CD4-positive, alpha-beta memory T cell (primary cell): Measurements from ENCODE around the gene CDY2A. TPM values are rescaled to one million over a fixed set of nuclear protein-coding genes. Genes with fewer than 3 reads are reported as not detected.
"Not testable (repeated sequence)": the region's sequence is repeated elsewhere in the genome, so short reads cannot be mapped to it uniquely, and the experiment has no call there.

Experiments
- CTCF ChIA-PET: fragments of 350-600 bp; sonication (Branson Sonifier 250); formaldehyde crosslinking; loops from one replicate; lab custom pipeline; 2021; ENCODE audit warnings: inconsistent platforms; ENCODE audit not compliant: partially characterized antibody; lab: Charles Lee
- POLR2A ChIA-PET: fragments of 350-600 bp; sonication (Branson Sonifier 250); formaldehyde crosslinking; loops from one replicate; lab custom pipeline; 2021; ENCODE audit not compliant: partially characterized antibody; lab: Charles Lee
- DNase-seq, 5 donors: peaks; one replicate each; pipeline versions ENCODE4 v3.0.0 to v3.0.0-alpha.2; 2020 to 2022; ENCODE audit warnings: mixed read lengths in 1 of 5
- H3K27ac ChIP-seq: one replicate; pipeline ENCODE4 v1.7.0; 2013; ENCODE audit warnings: low read depth, low read length
- H3K27me3 ChIP-seq: 2 replicates; pipeline ENCODE4 v1.7.0; 2013; ENCODE audit warnings: mild to moderate bottlenecking, low read length, moderate library complexity; ENCODE audit not compliant: insufficient read depth
- H3K36me3 ChIP-seq: 2 replicates; pipeline ENCODE4 v1.7.0; 2013; ENCODE audit warnings: mild to moderate bottlenecking, low read length, moderate library complexity; ENCODE audit not compliant: insufficient read depth
- H3K4me1 ChIP-seq: 2 replicates; pipeline ENCODE4 v1.7.0; 2013; ENCODE audit warnings: mild to moderate bottlenecking, low read length, moderate library complexity; ENCODE audit not compliant: insufficient read depth
- H3K4me3 ChIP-seq, 2 donors: one replicate each; pipeline ENCODE4 v1.7.0; 2013; ENCODE audit warnings: low read length in 2 of 2, mild to moderate bottlenecking in 1 of 2
- H3K9me3 ChIP-seq, 2 donors: one replicate each; pipeline ENCODE4 v1.7.0; 2013; ENCODE audit warnings: low read length in 2 of 2, control low read depth in 1 of 2; ENCODE audit not compliant: control insufficient read depth in 1 of 2
- H3K27ac Mint-ChIP-seq, 7 donors: one replicate each; pipeline ENCODE4 v1.8.0; 2020 to 2021; ENCODE audit warnings: mixed read lengths in 7 of 7, mild to moderate bottlenecking in 6 of 7, inconsistent platforms in 3 of 7, moderate library complexity in 3 of 7
- H3K27me3 Mint-ChIP-seq, 2 donors: one replicate each; pipeline ENCODE4 v1.8.0; 2020 to 2021; ENCODE audit warnings: mixed read lengths in 2 of 2
- H3K36me3 Mint-ChIP-seq, 2 donors: one replicate each; pipeline ENCODE4 v1.8.0; 2020 to 2021; ENCODE audit warnings: mixed read lengths in 2 of 2, inconsistent platforms in 1 of 2, mild to moderate bottlenecking in 1 of 2
- H3K4me1 Mint-ChIP-seq, 4 donors: one replicate each; pipeline ENCODE4 v1.8.0; 2020 to 2021; ENCODE audit warnings: mixed read lengths in 4 of 4, mild to moderate bottlenecking in 1 of 4
- H3K4me3 Mint-ChIP-seq, 8 donors: one replicate each; pipeline ENCODE4 v1.8.0; 2020 to 2021; ENCODE audit warnings: mixed read lengths in 8 of 8, mild to moderate bottlenecking in 7 of 8, moderate library complexity in 6 of 8, inconsistent platforms in 3 of 8
- H3K9me3 Mint-ChIP-seq, 8 donors: one replicate each; pipeline ENCODE4 v1.8.0; 2020 to 2021; ENCODE audit warnings: mixed read lengths in 8 of 8, mild to moderate bottlenecking in 5 of 8, inconsistent platforms in 3 of 8, moderate library complexity in 1 of 8
- intact Hi-C: fragments of 100-400 bp; cut with micrococcal nuclease; formaldehyde crosslinking; loops from one replicate; pipeline ENCODE4 v1.15.1; 2023
- polyA plus RNA-seq, 2 donors: library from polyadenylated mRNA; unstranded; fragments of 300-500 nt; fragmentation: Illumina TruSeq; gene quantifications; one replicate each; pipeline ENCODE4 v1.2.3, GENCODE V29; 2021
- total RNA-seq, 2 experiments: library from RNA; stranded (reverse); gene quantifications; one replicate each; pipeline ENCODE4 v1.2.3, GENCODE V29; 2021

The CDY2A gene
- total and polyA plus RNA-seq, 4 experiments from 2014 or later: not detected

DNA sequence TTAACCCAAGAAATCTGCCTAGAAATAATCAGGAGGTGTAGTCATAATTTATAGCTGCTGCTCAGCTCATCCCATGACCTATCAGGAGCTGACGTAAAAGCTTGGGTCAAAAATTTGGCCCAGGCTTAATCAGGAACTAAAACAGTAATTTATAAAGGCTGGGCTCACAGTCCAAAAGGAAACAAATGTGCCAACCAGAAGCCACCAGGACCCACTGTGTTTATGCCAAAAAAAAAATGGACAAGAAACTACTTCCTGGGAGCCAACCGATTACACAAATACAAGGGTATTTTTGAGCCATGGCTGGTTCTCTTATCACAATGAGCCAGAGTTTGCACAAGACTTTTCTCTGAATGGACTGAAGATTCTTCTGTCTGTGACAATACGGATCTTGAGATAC is 19.4 kb downstream of the CDY2A start:
- H3K36me3 ChIP-seq, H3K36me3 Mint-ChIP-seq, CTCF ChIA-PET, H3K27ac Mint-ChIP-seq, DNase-seq, H3K27me3 Mint-ChIP-seq, H3K9me3 ChIP-seq, H3K27me3 ChIP-seq, POLR2A ChIA-PET, H3K4me3 Mint-ChIP-seq, H3K9me3 Mint-ChIP-seq, H3K4me1 ChIP-seq, H3K27ac ChIP-seq, H3K4me1 Mint-ChIP-seq, intact Hi-C loops, H3K4me3 ChIP-seq: not testable (repeated sequence)

DNA sequence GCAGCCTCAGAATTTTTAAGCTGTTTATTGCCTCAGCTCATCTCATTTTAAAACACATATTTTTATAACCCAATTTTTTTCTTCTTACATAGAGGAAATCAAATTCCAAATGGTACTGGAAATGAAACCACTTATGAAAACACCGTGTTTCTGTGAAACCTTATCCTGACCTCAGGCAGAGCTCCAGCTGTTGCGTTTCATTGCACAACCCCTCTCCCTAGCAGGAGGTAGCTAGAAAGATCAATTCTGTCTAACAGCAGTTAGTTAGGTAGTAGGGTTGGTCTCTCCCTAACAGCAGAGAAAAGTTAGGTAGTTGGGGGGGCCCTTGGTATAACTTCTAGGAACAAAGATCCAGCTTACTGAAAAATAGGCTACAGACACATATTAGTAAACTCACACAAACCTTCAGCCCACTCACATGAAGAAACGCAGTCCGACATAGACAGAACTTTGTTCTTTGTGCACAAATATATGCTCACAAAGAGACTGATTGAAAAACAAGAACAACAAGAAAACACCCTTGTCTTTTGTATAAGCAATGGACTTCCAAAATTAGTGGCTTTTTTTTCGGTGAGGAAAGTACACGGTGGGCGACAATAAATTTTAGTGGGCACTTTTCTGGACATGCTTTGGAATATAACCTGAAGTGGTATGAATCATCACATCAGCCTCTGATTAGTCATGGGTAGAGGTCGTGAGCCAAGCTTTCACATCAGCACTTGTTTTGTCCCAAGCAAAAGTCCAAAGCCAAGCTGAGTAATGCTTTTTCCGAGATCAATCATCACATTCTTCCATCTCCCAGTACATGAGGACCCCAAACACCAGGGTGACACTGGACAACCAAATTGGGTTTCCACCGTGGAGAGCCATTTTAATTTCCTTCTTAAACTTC is 22.8 kb downstream of the CDY2A start:
- POLR2A ChIA-PET: not testable (repeated sequence)

DNA sequence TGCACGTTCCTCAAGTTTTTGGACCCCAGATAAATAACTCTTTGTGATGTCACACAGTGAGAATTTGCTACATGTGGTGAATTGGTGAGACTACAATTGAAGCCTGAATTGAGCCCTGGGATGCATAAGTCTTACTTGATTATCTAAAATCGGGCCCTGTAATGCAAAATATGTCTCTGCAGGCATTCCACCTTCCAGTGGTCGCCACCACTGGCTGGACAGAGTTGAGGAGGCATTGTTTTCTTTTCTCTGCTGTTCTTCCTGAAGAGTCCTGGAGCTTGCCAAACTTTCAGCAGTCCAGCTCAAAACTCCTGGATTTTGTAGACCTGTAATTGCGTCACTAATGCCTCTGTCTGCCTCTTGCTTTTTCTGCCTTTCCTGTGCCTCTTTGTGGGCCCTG is 23.5 kb downstream of the CDY2A start:
- H3K27me3 Mint-ChIP-seq, H3K36me3 ChIP-seq, H3K27me3 ChIP-seq, H3K36me3 Mint-ChIP-seq, DNase-seq, intact Hi-C loops, CTCF ChIA-PET, H3K9me3 Mint-ChIP-seq, H3K27ac ChIP-seq, H3K9me3 ChIP-seq, H3K4me1 Mint-ChIP-seq, H3K4me1 ChIP-seq, H3K4me3 ChIP-seq, H3K27ac Mint-ChIP-seq, H3K4me3 Mint-ChIP-seq, POLR2A ChIA-PET: not testable (repeated sequence)

More for the DNA sequence above, 22.8 kb downstream of the CDY2A start:
- H3K36me3 Mint-ChIP-seq, H3K4me1 Mint-ChIP-seq, intact Hi-C loops, H3K36me3 ChIP-seq, H3K4me3 ChIP-seq, H3K27ac ChIP-seq, CTCF ChIA-PET, DNase-seq, H3K9me3 Mint-ChIP-seq, H3K27me3 ChIP-seq, H3K4me1 ChIP-seq, H3K9me3 ChIP-seq, H3K4me3 Mint-ChIP-seq, H3K27ac Mint-ChIP-seq, H3K27me3 Mint-ChIP-seq: not testable (repeated sequence)

DNA sequence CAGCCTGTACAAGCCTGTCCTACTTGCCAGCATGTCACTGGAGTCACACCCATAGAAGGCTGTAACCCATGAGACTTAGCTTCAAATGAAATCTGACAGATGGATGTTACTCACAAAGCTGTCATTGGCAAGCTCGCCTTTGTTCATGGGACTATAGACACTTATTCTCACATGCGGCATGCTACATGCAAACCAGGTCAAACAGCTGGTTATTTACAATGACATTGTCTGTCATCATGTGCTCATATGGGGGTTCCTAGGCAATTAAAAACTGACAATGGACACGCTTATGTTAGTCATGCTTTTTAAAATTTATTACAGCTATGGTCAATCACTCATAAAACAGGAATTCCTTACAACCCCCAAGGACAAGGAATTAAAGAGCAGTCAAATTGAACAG is 30.9 kb downstream of the CDY2A start:
- H3K27ac Mint-ChIP-seq, H3K36me3 Mint-ChIP-seq, CTCF ChIA-PET: not testable (repeated sequence)

DNA sequence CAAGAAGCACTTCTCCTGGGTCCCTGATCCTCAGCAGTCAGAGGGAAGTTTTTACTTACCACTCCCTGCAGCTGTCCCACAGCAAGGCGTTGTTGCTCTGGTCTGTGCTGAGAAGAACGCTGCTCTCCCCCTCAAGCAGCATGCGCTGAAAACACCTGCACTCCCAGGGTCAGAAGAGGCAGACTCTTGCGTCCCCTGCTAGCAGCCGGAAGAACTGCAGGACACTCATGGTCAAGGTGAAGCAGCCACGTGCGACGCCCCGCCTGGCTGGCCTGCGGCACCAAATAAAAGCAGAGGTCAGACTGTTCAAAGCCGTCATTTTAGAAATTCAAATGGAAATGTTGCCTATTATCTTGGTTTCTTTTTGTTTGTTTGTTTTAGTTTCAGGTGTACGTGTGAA is 47.9 kb downstream of the CDY2A start:
- H3K27ac Mint-ChIP-seq, H3K9me3 Mint-ChIP-seq, H3K9me3 ChIP-seq, CTCF ChIA-PET, H3K4me1 Mint-ChIP-seq, H3K27me3 Mint-ChIP-seq, DNase-seq, H3K4me1 ChIP-seq, H3K27me3 ChIP-seq, H3K36me3 Mint-ChIP-seq, intact Hi-C loops, H3K4me3 Mint-ChIP-seq, H3K4me3 ChIP-seq, POLR2A ChIA-PET, H3K27ac ChIP-seq, H3K36me3 ChIP-seq: not testable (repeated sequence)

More for the DNA sequence above, 30.9 kb downstream of the CDY2A start:
- H3K27ac ChIP-seq, H3K9me3 ChIP-seq, H3K4me1 Mint-ChIP-seq, DNase-seq, H3K27me3 Mint-ChIP-seq, H3K9me3 Mint-ChIP-seq, H3K4me1 ChIP-seq, H3K27me3 ChIP-seq, H3K4me3 Mint-ChIP-seq, H3K4me3 ChIP-seq, POLR2A ChIA-PET, intact Hi-C loops, H3K36me3 ChIP-seq: not testable (repeated sequence)

Other genes with a start within 250 kb of the CDY2A start
- not detected for gene CDY2B, start 145.6 kb upstream of the CDY2A start, total RNA-seq
- gene CDY2B, start 145.6 kb upstream of the CDY2A start, polyA plus RNA-seq: not detected